ENCODE results near the gene AARS2. TPM values are rescaled to one million over a fixed set of nuclear protein-coding genes. Genes with fewer than 3 reads are reported as not detected.

Gene AARS2
- total RNA-seq, 2 donors from 2014 or later: 12.3 to 15.2 TPM

DNA sequence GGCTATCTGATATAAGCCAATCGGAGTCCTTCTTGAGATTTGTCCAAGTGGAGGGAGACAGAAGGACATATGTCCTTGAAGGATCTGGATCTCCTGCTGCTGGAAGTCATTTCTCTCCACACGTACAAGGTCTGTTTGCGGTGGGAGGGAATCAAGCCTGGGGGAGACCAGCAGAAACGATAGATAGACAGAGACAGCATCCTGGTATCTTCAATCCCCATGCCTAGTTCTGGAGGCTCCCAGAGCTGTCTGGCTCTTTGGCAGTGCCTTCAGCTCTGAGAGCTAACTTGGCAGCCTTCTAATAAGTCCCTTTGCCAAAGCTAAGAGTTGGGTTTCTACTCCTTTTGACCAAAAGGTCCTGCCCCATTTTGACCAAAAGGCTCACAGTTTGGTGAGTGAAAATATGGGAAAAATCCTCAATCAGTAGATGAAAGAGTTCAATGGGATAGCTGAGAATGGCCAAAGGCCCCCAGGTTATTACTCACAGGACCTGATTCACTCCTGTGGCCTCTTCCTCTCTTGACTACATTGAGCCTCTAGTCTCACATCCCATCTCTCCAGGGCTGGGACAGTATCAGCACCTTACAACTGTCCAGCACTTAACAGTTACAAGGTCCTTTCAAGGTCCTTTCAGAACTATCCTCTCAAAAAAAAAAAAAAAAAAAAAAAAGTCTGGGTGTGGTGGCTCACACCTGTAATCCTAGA is 20.3 kb downstream of the AARS2 start:
- Mint-ChIP-seq H3K27ac (no peak overlapping the region), H3K9me3 (no peaks in the 10 kb centered on the region), H3K36me3 (ENCODE audit: insufficient read depth in 2 of 2) (no peaks in the 10 kb centered on the region), H3K27me3 (ENCODE audit: low read depth) (peaks cover 69% of the 10 kb centered on the region), H3K4me3 (no peak overlapping the region), H3K4me1 (ENCODE audit: low read depth) (no peaks in the 10 kb centered on the region)
- no peak for ATAC-seq (replicated peaks in 1 of 2)
- DNase-seq: no peak

DNA sequence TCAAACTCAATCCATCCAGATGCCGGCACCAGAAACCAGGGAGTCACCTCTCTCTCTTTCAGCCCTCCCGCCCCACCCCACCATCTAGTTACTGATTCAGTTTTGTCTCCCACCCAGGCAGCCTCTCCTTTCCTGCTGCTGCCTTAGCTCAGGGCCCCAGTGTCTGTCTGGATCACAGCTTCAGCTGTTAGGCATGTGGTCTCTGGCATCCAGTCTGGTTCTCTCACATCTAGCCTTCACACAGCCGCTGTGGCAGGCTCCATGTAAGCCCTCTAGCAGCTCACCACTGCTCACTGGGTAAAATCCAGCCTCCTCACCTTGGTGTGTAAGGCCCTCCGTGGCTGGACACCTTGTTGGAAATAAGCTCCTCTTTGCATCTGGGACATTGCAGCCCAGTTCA is 21.3 kb downstream of the AARS2 start:
- no peak for ATAC-seq (replicated peaks in 1 of 2)
- H3K36me3 Mint-ChIP-seq (ENCODE audit: insufficient read depth in 2 of 2): no peaks in the 10 kb centered on the region

DNA sequence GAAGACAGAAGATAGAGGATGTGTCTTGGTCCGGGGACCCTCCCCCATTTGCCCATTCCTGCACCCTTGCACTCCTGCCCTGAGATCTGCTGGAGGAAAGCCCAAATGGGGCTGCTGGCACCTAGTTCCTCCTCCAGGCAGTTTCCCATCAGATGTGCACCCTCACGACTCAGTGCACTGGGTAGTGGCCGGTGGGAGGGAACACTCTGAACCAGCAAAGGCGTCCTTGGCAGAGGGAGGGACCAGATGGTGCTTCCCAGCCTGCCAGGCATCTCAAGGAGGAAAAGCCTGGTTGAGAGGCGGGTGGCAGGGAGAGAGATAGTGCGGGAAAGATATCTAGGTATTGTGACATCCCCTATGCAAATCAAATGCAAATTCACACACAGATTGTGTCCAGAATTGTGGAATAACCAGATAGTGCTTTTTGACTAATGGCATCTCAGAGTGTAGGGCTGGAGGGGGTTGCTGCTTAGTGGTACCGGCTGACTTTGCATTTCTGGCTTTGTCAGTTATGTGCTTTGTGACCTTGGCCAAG is 23.4 kb downstream of the AARS2 start:
- Mint-ChIP-seq H3K27ac (no peak overlapping the region), H3K36me3 (ENCODE audit: insufficient read depth in 2 of 2) (no peaks in the 10 kb centered on the region), H3K27me3 (ENCODE audit: low read depth) (peaks cover 70% of the 10 kb centered on the region), H3K4me1 (ENCODE audit: low read depth) (no peaks in the 10 kb centered on the region), H3K4me3 (no peak overlapping the region), H3K9me3 (no peaks in the 10 kb centered on the region)
- DNase-seq: no peak
- no peak for ATAC-seq (replicated peaks in 1 of 2)

More for the DNA sequence above, 21.3 kb downstream of the AARS2 start:
- DNase-seq: no peak
- no peaks in the 10 kb centered on the region for H3K9me3 Mint-ChIP-seq
- H3K27ac Mint-ChIP-seq: no peak overlapping the region
- no peaks in the 10 kb centered on the region for H3K4me1 Mint-ChIP-seq (ENCODE audit: low read depth)
- H3K4me3 Mint-ChIP-seq: no peak overlapping the region
- peaks cover 76% of the 10 kb centered on the region for H3K27me3 Mint-ChIP-seq (ENCODE audit: low read depth)

DNA sequence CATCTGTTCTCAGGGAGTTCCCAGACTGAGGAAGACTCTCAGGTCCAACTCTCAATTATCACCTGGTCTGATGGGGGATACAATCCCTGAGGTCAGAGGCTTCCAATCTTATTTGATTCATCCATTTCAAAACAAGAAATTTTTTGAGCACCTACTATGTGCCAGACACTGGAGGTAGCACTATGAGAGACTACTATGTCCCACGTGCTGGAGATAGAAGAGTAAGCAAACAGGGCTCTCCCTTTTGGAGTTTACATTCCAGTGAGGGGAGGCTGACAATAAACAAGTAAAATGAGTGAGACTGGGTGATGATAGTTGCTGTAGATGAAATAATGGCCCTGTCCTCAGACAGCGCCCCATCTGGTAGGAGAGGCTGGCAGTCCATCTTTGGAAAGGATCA is 26.4 kb downstream of the AARS2 start:
- Mint-ChIP-seq H3K4me3 (no peak overlapping the region), H3K4me1 (ENCODE audit: low read depth) (no peaks in the 10 kb centered on the region), H3K27me3 (ENCODE audit: low read depth) (peaks cover 73% of the 10 kb centered on the region), H3K27ac (no peak overlapping the region), H3K9me3 (no peaks in the 10 kb centered on the region), H3K36me3 (ENCODE audit: insufficient read depth in 2 of 2) (no peaks in the 10 kb centered on the region)
- no peak for DNase-seq
- ATAC-seq (replicated peaks in 1 of 2): no peak

DNA sequence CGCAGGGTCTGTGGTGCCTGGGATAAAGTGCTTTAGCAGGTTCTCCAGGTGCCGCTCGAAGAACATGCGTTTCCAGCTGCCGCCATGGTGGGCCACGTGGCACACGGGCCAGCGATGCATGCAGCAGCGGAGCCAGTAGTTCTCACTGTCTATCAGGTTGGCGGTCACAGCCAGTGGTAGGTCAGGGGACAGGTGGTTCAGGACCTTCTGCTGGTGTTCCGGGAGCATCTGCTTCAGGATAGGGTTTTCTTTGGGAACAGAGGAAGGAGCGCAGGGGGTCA is 26.9 kb downstream of the AARS2 start:
- H3K36me3 Mint-ChIP-seq (ENCODE audit: insufficient read depth in 2 of 2): no peaks in the 10 kb centered on the region
- peaks cover 68% of the 10 kb centered on the region for H3K27me3 Mint-ChIP-seq (ENCODE audit: low read depth)
- H3K27ac Mint-ChIP-seq: no peak overlapping the region
- no peak for ATAC-seq (replicated peaks in 1 of 2)
- DNase-seq: no peak
- no peak overlapping the region for H3K4me3 Mint-ChIP-seq
- H3K9me3 Mint-ChIP-seq: no peaks in the 10 kb centered on the region
- H3K4me1 Mint-ChIP-seq (ENCODE audit: low read depth): no peaks in the 10 kb centered on the region

DNA sequence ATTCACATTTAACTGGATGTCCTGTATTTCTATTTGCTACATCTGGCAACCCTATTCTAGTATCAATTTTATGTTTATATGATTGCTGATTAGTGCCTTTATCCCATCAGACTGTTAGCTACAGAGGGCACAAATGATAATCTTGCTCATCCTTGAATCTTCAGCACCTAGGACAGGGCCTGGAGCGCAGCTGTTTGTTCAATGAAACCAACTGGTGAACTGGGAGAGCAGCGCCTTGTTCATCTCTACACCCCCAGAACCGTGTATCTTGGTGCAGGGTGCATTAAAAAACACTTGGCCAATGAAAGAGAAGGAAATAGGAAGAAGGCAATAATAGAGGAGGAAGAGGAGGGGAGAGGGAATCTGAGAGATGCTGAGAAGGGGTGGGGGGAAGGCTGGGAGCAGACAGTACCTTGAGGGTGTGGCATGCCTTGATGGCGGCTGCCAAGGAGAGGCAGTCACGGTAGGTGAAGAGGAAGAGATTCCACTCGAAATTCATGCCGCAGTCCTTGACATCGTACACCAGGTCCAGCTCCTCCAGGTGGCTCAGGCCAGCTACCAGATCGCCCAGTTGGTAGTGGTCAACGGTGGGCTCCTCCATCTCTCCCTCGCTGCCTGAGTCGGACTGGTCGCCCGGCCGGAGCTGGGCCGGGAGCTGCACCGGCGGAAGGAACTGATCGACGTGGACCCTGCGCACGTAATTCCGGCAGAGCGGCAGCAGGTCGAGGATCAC is 27.4 kb downstream of the AARS2 start:
- DNase-seq: no peak
- H3K36me3 Mint-ChIP-seq (ENCODE audit: insufficient read depth in 2 of 2): no peaks in the 10 kb centered on the region
- no peak overlapping the region for H3K4me3 Mint-ChIP-seq
- no peaks in the 10 kb centered on the region for H3K4me1 Mint-ChIP-seq (ENCODE audit: low read depth)
- H3K9me3 Mint-ChIP-seq: no peaks in the 10 kb centered on the region
- H3K27ac Mint-ChIP-seq: no peak overlapping the region
- no peak for ATAC-seq (replicated peaks in 1 of 2)
- peaks cover 63% of the 10 kb centered on the region for H3K27me3 Mint-ChIP-seq (ENCODE audit: low read depth)

DNA sequence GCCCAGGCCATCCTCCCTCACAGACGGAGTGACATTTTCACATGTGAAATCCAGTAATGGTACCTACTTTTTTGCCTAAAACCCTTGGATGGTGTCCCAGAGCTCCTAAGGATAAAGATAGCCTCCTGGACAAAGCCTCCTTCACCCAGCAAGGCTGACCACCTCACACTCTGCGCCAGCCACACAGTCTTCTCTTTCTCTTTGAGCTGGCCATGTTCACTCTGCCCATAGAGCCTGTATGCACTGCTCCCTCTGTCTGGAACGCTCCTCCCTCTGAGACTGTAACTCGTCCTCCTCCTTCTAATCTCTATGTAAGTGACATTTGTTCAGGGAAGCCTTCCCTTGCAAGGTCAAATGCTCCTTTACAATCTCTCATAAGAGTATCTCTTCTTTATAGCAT is 28.3 kb downstream of the AARS2 start:
- H3K27me3 Mint-ChIP-seq (ENCODE audit: low read depth): peaks cover 54% of the 10 kb centered on the region
- H3K4me1 Mint-ChIP-seq (ENCODE audit: low read depth): peaks cover 7% of the 10 kb centered on the region
- no peaks in the 10 kb centered on the region for H3K9me3 Mint-ChIP-seq

DNA sequence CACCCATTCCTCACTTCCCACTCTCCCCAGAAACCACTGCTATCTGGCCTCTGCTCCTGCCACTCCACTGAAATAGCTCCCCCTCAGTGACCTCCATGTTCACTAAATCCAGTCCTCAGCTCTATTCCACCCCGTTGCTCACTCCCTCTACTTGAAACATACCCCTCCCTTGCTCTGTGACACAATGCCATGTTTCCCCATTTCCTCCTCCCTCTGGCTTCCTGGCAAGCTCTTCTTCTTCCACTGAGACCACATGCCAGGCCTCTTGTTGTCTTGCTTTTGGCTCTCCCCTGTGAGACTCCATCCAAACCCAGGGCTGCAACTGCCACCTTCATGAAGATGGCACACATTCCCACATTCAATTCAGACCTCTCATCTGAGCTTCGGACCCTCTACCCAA is 29.0 kb downstream of the AARS2 start:
- Mint-ChIP-seq H3K36me3 (ENCODE audit: insufficient read depth in 2 of 2) (no peaks in the 10 kb centered on the region), H3K4me1 (ENCODE audit: low read depth) (peaks cover 7% of the 10 kb centered on the region), H3K27me3 (ENCODE audit: low read depth) (peaks cover 52% of the 10 kb centered on the region), H3K27ac (no peak overlapping the region), H3K4me3 (no peak overlapping the region), H3K9me3 (no peaks in the 10 kb centered on the region)
- DNase-seq: no peak
- no peak for ATAC-seq (replicated peaks in 1 of 2)

More for the DNA sequence above, 28.3 kb downstream of the AARS2 start:
- DNase-seq: no peak
- Mint-ChIP-seq H3K4me3 (no peak overlapping the region), H3K36me3 (ENCODE audit: insufficient read depth in 2 of 2) (no peaks in the 10 kb centered on the region), H3K27ac (no peak overlapping the region)
- no peak for ATAC-seq (replicated peaks in 1 of 2)

DNA sequence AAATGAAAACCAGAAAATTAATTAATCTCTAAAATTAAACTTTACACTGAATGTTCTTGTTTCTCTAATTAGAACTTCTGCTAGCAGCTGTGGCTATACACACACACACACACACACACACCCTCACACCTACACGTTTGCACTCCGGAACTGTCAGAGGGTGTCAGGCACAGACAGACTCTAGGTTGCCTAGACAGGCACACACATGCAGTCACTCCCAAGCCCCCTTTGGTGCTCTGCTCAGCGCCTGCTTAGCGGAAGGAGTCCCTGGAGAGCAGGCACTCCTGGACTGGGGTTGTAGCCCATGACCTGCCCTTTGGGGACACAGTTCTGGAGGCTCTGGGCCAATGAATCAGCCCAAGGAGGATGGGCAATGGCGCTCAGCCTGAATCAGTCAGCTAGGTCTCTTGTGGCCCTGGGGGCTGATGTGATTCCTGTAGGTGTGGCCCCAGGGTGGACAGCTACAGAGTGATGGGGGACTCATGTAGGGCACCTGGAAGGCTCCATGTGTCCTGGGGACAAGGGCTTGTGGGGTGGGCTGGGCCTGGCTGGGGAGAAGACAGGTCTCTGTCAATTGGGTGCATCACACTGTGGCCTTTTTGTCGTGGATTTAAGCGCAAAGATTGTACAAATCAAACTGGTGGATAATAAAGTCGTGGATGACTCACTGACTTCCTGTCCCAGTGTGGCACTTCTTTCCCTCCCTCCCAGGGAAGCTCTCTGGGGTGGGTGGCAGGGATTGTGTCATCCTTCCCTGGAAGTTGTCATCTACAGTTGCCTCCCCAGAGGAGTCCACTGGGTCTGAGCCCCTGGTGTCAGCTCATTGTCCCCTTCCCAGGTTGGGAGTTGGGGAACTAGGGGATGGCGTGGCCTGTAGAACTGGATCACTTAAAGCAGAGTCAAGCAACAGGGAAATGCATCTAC is 34.1 kb downstream of the AARS2 start:
- Mint-ChIP-seq H3K9me3 (no peaks in the 10 kb centered on the region), H3K27me3 (ENCODE audit: low read depth) (peaks cover 51% of the 10 kb centered on the region), H3K4me3 (no peak overlapping the region), H3K4me1 (ENCODE audit: low read depth) (peaks cover 7% of the 10 kb centered on the region), H3K36me3 (ENCODE audit: insufficient read depth in 2 of 2) (no peaks in the 10 kb centered on the region), H3K27ac (no peak overlapping the region)
- DNase-seq (no peak), ATAC-seq (replicated peaks in 1 of 2) (no peak)

DNA sequence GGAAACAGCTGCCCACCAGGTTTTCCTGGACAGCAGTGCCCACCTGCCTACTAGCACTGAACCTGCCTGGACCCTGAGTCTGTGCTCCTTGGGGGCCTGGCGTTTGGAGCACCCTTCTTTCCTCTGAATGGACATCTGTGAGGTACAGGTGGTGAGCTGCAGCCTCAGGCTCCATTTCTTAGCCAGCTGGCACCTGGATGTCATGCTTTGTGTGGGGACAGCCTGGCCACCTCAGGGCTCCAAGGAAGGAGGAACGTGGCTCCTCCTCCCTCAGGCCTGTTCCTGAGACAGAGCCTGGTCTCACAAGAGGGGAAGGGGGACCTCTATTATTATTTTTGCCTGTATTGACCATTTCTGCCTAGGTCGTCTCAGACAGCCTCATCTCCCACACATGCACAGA is 34.8 kb downstream of the AARS2 start:
- no peak for DNase-seq
- Mint-ChIP-seq H3K27ac (no peak overlapping the region), H3K27me3 (ENCODE audit: low read depth) (peaks cover 49% of the 10 kb centered on the region), H3K4me3 (no peak overlapping the region), H3K36me3 (ENCODE audit: insufficient read depth in 2 of 2) (no peaks in the 10 kb centered on the region), H3K9me3 (no peaks in the 10 kb centered on the region), H3K4me1 (ENCODE audit: low read depth) (peaks cover 7% of the 10 kb centered on the region)
- ATAC-seq (replicated peaks in 1 of 2): no peak

DNA sequence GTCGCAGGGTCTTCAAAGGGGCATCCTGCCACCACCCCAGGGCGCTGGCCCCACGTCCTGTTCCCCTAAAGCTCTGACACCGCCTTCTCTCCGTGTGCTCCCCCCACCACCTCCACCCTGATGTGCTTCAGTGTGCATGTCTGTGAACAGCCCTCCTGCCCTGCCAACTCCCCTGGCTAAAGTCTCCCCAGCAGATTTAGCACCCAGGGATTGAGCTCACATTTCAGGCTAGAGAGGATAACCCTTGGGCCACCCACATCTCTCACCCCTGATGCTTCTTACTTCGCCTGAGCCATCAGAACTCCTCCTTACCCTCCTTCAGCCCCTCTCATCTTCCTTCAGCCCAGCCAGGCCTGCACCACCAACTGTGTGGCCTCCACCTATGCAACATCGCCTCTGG is 35.4 kb downstream of the AARS2 start:
- Mint-ChIP-seq H3K9me3 (no peaks in the 10 kb centered on the region), H3K27ac (no peak overlapping the region), H3K36me3 (ENCODE audit: insufficient read depth in 2 of 2) (no peaks in the 10 kb centered on the region), H3K27me3 (ENCODE audit: low read depth) (peaks cover 50% of the 10 kb centered on the region), H3K4me3 (no peak overlapping the region), H3K4me1 (ENCODE audit: low read depth) (peaks cover 7% of the 10 kb centered on the region)
- ATAC-seq (replicated peaks in 1 of 2) (no peak), DNase-seq (no peak)

DNA sequence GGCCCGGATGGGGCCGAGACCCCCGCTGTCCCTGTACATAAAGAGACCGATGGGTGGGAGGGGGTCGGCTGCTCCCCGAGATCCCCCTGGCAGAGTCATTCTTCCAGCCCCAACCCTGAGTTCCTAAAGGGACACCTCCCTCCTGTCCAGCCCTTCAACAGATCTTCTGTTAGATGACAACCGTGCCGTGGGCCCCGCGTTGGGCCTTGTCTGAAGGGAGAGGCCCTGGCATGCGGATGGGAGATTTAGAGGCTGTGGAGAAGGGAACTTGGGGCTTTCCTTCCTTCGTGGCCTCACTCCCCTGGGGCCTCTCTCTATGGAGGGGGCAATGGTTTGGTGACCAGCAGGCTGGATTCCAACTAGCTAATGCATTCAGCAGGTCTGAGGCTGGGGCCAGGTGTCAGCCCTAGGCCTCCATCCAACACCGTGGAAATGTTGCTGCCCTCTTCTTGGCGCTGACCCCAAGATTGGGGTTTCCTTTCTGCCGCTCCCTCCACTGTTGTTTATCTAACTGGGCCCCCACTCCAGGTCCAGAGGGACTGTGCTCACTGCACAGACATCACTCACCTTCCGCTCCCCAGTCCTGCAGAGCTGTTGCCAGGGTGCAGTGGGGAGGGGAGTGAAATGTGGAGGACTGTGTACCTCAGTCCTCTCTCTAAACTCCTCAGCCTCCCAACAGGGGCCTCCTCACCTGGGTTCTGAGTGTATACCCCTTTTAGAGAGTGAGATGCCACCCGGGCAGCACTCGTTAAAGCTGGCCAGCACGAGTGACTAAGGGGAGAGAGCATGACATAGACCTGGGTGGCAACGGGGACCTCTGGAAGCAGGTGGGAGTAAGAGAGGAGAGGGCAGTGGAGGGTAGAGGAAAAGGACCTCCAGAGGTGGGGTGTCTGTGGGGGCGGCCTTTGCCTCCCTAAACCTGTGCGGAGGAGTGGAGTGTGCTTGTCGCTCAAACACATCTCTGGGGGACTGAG is 36.2 kb downstream of the AARS2 start:
- Mint-ChIP-seq H3K27me3 (ENCODE audit: low read depth) (peaks cover 58% of the 10 kb centered on the region), H3K9me3 (no peaks in the 10 kb centered on the region), H3K4me1 (ENCODE audit: low read depth) (peaks cover 7% of the 10 kb centered on the region), H3K36me3 (ENCODE audit: insufficient read depth in 2 of 2) (no peaks in the 10 kb centered on the region), H3K4me3 (peak overlapping the region in 1 of 2 donors; percentile 57), H3K27ac (no peak overlapping the region)
- DNase-seq: no peak
- ATAC-seq (replicated peaks in 1 of 2): no peak
